Liver (tissue), 9 donors: ENCODE measurements around the gene P4HA2. TPM values are rescaled to one million over a fixed set of nuclear protein-coding genes. Genes with fewer than 3 reads are reported as not detected.

ENCODE experiments used
- DNase-seq: peaks from one replicate; pipeline ENCODE4 v3.0.0-alpha.2; 2017; ENCODE audit warnings: low spot score
- H3K27ac ChIP-seq, 2 donors: one replicate each; pipeline ENCODE4 v1.7.0; 2013; ENCODE audit warnings: inconsistent platforms in 2 of 2, low read length in 2 of 2, control low read depth in 1 of 2, low read depth in 1 of 2, mild to moderate bottlenecking in 1 of 2
- H3K27me3 ChIP-seq, 4 donors: one replicate each; pipeline versions ENCODE4 v1.6.1 to v1.7.0; 2013; ENCODE audit warnings: low read length in 3 of 4, inconsistent platforms in 1 of 4, mild to moderate bottlenecking in 1 of 4, moderate library complexity in 1 of 4; ENCODE audit not compliant: control insufficient read depth in 4 of 4, insufficient read depth in 4 of 4
- H3K36me3 ChIP-seq, 4 donors: one replicate each; pipeline versions ENCODE4 v1.6.1 to v1.7.0; 2013; ENCODE audit warnings: low read length in 3 of 4, mild to moderate bottlenecking in 3 of 4, low read depth in 1 of 4, moderate library complexity in 1 of 4; ENCODE audit not compliant: control insufficient read depth in 4 of 4, insufficient read depth in 3 of 4
- H3K4me1 ChIP-seq, 4 donors: one replicate each; pipeline versions ENCODE4 v1.6.1 to v1.7.0; 2013; ENCODE audit warnings: low read length in 3 of 4, mild to moderate bottlenecking in 3 of 4, moderate library complexity in 1 of 4; ENCODE audit not compliant: control insufficient read depth in 4 of 4, insufficient read depth in 4 of 4
- H3K4me3 ChIP-seq, 3 donors: one replicate each; pipeline versions ENCODE4 v1.6.1 to v1.7.0; 2013; ENCODE audit warnings: low read length in 3 of 3, control low read depth in 1 of 3, low read depth in 1 of 3, mild to moderate bottlenecking in 1 of 3
- H3K9ac ChIP-seq, 2 donors: one replicate each; pipeline ENCODE4 v1.7.0; 2013; ENCODE audit warnings: low read length in 2 of 2, mild to moderate bottlenecking in 2 of 2, moderate library complexity in 2 of 2, control low read depth in 1 of 2, low read depth in 1 of 2
- H3K9me3 ChIP-seq, 4 donors: one replicate each; pipeline versions ENCODE4 v1.6.1 to v1.7.0; 2013; ENCODE audit warnings: low read length in 3 of 4; ENCODE audit not compliant: control insufficient read depth in 4 of 4
- EGR1 ChIP-seq, 2 donors: IDR thresholded peaks; 2 replicates each; pipeline ENCODE4 v1.6.1; 2016 to 2018; ENCODE audit warnings: antibody characterized with exemption in 2 of 2, low read depth in 2 of 2
- FOXA1 ChIP-seq: IDR thresholded peaks from 2 replicates; pipeline ENCODE4 v1.6.1; 2016; ENCODE audit warnings: antibody characterized with exemption
- FOXA2 ChIP-seq: IDR thresholded peaks from 2 replicates; pipeline ENCODE4 v1.6.1; 2016; ENCODE audit warnings: antibody characterized with exemption
- GABPA ChIP-seq, 2 donors: IDR thresholded peaks in 1 of 2; conservative IDR thresholded peaks in 1 of 2; 2 replicates each; pipeline ENCODE4 v1.6.1; 2016; ENCODE audit warnings: antibody characterized with exemption in 2 of 2, mild to moderate bottlenecking in 1 of 2, moderate library complexity in 1 of 2
- HNF4A ChIP-seq, 2 donors: conservative IDR thresholded peaks; 2 replicates each; pipeline ENCODE4 v1.6.1; 2016; ENCODE audit warnings: antibody characterized with exemption in 2 of 2, mild to moderate bottlenecking in 2 of 2
- HNF4G ChIP-seq: IDR thresholded peaks from 2 replicates; pipeline ENCODE4 v1.6.1; 2016; ENCODE audit warnings: antibody characterized with exemption
- JUND ChIP-seq, 2 donors: IDR thresholded peaks; 2 replicates each; pipeline ENCODE4 v1.6.1; 2016; ENCODE audit warnings: antibody characterized with exemption in 2 of 2
- NR2F2 ChIP-seq: IDR thresholded peaks from 2 replicates; pipeline ENCODE4 v1.6.1; 2016; ENCODE audit warnings: antibody characterized with exemption
- RAD21 ChIP-seq, 2 donors: IDR thresholded peaks; 2 replicates each; pipeline ENCODE4 v1.6.1; 2016; ENCODE audit warnings: antibody characterized with exemption in 2 of 2, mild to moderate bottlenecking in 2 of 2
- REST ChIP-seq: IDR thresholded peaks from 2 replicates; pipeline ENCODE4 v1.6.1; 2016; ENCODE audit warnings: antibody characterized with exemption, mild to moderate bottlenecking
- RXRA ChIP-seq, 2 donors: IDR thresholded peaks; 2 replicates each; pipeline ENCODE4 v1.6.1; 2017 to 2018; ENCODE audit warnings: antibody characterized with exemption in 2 of 2, mild to moderate bottlenecking in 1 of 2
- SP1 ChIP-seq: IDR thresholded peaks from 2 replicates; pipeline ENCODE4 v1.6.1; 2018; ENCODE audit warnings: antibody characterized with exemption, mild to moderate bottlenecking
- TAF1 ChIP-seq: conservative IDR thresholded peaks from 2 replicates; pipeline ENCODE4 v1.6.1; 2016; ENCODE audit warnings: antibody characterized with exemption, mild to moderate bottlenecking
- YY1 ChIP-seq: IDR thresholded peaks from 2 replicates; pipeline ENCODE4 v1.6.1; 2016; ENCODE audit warnings: antibody characterized with exemption, mild to moderate bottlenecking
- ZBTB33 ChIP-seq: IDR thresholded peaks from 2 replicates; pipeline ENCODE4 v1.6.1; 2016; ENCODE audit warnings: antibody characterized with exemption
- WGBS: extraction: QIAGEN DNeasy Blood & Tissue Kit; methylation state at CpG from one replicate; pipeline ENCODE4 v1.1.7; 2013; 5-methylcytosine and 5-hydroxymethylcytosine counted together
- polyA plus RNA-seq, 2 donors: library from polyadenylated mRNA; stranded (reverse) in 1 of 2; unstranded in 1 of 2; fragments of 200-250 nt in 1 of 2; fragments of >200 nt in 1 of 2; fragmentation: Nextera tagmentation in 1 of 2; extraction: Ambion mirVana in 1 of 2; gene quantifications; one replicate each; pipeline versions ENCODE4 v1.2.1 to v1.2.3, GENCODE V29; 2013 to 2015
- total RNA-seq, 2 donors: library from RNA; depleted of rRNA; stranded (reverse); fragments of >200 nt; gene quantifications; one replicate each; pipeline ENCODE4 v1.2.3, GENCODE V29; 2014
- TF ChIP-seq, protein P1 (sequence below): IDR thresholded peaks from 2 replicates; pipeline ENCODE4 v1.6.1; 2016; ENCODE audit warnings: antibody characterized with exemption
- TF ChIP-seq, protein P2 (sequence below): IDR thresholded peaks from 2 replicates; pipeline ENCODE4 v1.6.1; 2016; ENCODE audit warnings: antibody characterized with exemption
- donor health status: healthy.
- donor health status: healthy.
- donor health status: healthy.
- donor health status: healthy.
- donor health status: healthy.

The P4HA2 gene
- total and polyA plus RNA-seq, 4 donors, result 4.6 to 7.9 (median 6.1) TPM

- Histone ChIP-seq H3K9me3 (no peaks in the 10 kb centered on the region), H3K4me3 (no peak overlapping the region), H3K27ac (no peak overlapping the region), H3K9ac (no peak overlapping the region), H3K27me3 (no peaks in the 10 kb centered on the region), H3K36me3 (peaks cover 0 to 3% (median 0%) of the 10 kb centered on the region in 4 donors), H3K4me1 (no peaks in the 10 kb centered on the region)
- no peak for DNase-seq
- WGBS, result 91% methylated on average over 6 of the region's 6 CpGs
- TF ChIP-seq FOXA1, result no peak
- no peak for TF ChIP-seq ZBTB33
- TF ChIP-seq SP1, result no peak
- TF ChIP-seq RAD21 (IDR thresholded peaks at IDR 0.05), result no peak
- no peak for TF ChIP-seq GABPA (IDR thresholded peaks at IDR 0.05 in 1 of 2, conservative IDR thresholded peaks at IDR 0.05 in 1 of 2)
- no peak for TF ChIP-seq NR2F2
- no peak for TF ChIP-seq RXRA (IDR thresholded peaks at IDR 0.05)
- TF ChIP-seq, protein P1, sequence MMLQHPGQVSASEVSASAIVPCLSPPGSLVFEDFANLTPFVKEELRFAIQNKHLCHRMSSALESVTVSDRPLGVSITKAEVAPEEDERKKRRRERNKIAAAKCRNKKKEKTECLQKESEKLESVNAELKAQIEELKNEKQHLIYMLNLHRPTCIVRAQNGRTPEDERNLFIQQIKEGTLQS, result no peak
- no peak for TF ChIP-seq FOXA2
- no peak for TF ChIP-seq HNF4A (conservative IDR thresholded peaks at IDR 0.05)
- TF ChIP-seq YY1, result no peak
- TF ChIP-seq REST, result no peak
- TF ChIP-seq, protein P2, sequence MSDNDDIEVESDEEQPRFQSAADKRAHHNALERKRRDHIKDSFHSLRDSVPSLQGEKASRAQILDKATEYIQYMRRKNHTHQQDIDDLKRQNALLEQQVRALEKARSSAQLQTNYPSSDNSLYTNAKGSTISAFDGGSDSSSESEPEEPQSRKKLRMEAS, result no peak
- TF ChIP-seq TAF1, result no peak
- TF ChIP-seq EGR1 (IDR thresholded peaks at IDR 0.05; ENCODE audit: low read depth in 2 of 2), result no peak
- TF ChIP-seq JUND (IDR thresholded peaks at IDR 0.05), result no peak
- TF ChIP-seq HNF4G, result no peak
These were observed 8.2 kb downstream of the P4HA2 start for GRCh38 chr5:132219289-132219970.

- TF ChIP-seq FOXA2, result no peak
- no peak for TF ChIP-seq HNF4G
- no peak for TF ChIP-seq RAD21 (IDR thresholded peaks at IDR 0.05)
- no peaks in the 10 kb centered on the region for H3K9me3 ChIP-seq
- no peak overlapping the region for H3K27ac ChIP-seq
- no peak overlapping the region for H3K9ac ChIP-seq
- no peak overlapping the region for H3K4me3 ChIP-seq
- WGBS, result 95% methylated on average over 4 of the region's 4 CpGs
- DNase-seq, result no peak
- peaks cover 0 to 8% (median under 1%) of the 10 kb centered on the region in 4 donors for H3K36me3 ChIP-seq
- no peaks in the 10 kb centered on the region for H3K4me1 ChIP-seq
- H3K27me3 ChIP-seq, result no peaks in the 10 kb centered on the region
These were observed 9.3 kb downstream of the P4HA2 start for GRCh38 chr5:132218321-132218720.
